ENCODE measurements around the gene SERPING1.

DNA sequence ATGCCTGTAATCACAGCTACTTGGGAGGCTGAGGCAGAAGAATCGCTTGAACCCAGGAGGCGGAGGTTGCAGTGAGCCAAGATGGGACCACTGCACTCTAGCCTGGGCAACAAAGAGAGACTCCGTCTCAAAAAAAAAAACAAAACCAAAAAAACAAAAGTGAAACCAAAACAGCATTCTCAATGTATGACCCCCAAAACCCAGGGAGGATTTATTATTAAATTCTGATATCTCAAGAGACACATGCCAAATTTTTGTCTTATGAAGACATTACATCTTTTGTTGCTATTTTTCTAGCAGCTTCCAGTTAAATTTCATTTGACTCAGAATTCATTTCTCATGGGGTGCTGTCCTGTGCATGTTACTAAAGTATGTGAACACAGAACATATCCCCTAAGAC lies 55.2 kb downstream of the SERPING1 start:
- TF ChIP-seq POLR2AphosphoS5 (IDR thresholded peaks at IDR 0.05): no peak
- TF ChIP-seq, protein P1, sequence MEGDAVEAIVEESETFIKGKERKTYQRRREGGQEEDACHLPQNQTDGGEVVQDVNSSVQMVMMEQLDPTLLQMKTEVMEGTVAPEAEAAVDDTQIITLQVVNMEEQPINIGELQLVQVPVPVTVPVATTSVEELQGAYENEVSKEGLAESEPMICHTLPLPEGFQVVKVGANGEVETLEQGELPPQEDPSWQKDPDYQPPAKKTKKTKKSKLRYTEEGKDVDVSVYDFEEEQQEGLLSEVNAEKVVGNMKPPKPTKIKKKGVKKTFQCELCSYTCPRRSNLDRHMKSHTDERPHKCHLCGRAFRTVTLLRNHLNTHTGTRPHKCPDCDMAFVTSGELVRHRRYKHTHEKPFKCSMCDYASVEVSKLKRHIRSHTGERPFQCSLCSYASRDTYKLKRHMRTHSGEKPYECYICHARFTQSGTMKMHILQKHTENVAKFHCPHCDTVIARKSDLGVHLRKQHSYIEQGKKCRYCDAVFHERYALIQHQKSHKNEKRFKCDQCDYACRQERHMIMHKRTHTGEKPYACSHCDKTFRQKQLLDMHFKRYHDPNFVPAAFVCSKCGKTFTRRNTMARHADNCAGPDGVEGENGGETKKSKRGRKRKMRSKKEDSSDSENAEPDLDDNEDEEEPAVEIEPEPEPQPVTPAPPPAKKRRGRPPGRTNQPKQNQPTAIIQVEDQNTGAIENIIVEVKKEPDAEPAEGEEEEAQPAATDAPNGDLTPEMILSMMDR (IDR thresholded peaks at IDR 0.05): no peak

Measured in breast epithelium (tissue), 3 donors.